HG02763 (cell line): ENCODE results near the gene MMP8.
A peak's percentile ranks its signal among the peaks of the same experiment; 100 is the strongest.

Experiments used
- ATAC-seq: cut with Tn5 transposase; IDR thresholded peaks from one replicate; pipeline ENCODE4 v1.9.1; 2021; ENCODE audit warnings: mild to moderate bottlenecking, moderate library complexity; ENCODE audit not compliant: unreplicated experiment

MMP8 gene

DNA sequence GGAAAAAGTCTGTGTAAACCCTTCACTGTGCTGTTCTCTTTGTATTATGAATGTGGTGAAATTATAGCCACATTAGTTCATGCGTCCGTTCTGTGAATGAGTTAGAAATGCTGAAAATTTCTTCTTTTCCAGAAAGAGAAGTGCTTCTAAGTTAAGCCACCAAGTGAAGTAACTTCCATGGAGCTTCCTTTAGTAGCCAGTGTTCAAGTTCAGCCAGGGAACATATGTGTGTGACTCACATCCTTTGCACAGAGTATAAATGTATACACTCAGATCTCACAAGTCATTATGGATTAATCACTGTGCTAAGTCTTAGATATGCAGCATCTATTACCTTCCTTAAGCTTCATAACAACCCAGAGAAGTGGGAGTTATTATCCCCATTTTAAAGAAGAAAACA, 3.1 kb upstream of the MMP8 start:
- ATAC-seq: no peak

DNA sequence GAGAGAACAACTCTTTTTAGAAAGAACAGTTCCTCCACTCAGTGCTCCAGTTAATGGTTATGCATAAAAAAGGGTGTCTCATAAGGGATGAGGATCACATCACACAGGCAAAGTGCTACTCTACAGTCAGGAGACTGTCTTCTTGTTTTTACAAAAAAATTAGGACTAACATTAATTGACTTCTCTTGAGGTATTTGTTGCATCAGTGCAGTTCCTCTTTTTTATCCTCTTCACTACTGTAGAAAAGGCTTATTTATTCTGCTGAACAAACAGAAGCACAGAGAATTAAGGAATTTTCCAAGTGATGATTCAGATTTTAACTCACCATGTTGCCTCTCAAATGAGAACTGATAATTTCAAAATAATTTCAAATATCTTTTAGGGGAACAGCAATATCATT, 1.9 kb downstream of the MMP8 start:
- ATAC-seq: no peak

DNA sequence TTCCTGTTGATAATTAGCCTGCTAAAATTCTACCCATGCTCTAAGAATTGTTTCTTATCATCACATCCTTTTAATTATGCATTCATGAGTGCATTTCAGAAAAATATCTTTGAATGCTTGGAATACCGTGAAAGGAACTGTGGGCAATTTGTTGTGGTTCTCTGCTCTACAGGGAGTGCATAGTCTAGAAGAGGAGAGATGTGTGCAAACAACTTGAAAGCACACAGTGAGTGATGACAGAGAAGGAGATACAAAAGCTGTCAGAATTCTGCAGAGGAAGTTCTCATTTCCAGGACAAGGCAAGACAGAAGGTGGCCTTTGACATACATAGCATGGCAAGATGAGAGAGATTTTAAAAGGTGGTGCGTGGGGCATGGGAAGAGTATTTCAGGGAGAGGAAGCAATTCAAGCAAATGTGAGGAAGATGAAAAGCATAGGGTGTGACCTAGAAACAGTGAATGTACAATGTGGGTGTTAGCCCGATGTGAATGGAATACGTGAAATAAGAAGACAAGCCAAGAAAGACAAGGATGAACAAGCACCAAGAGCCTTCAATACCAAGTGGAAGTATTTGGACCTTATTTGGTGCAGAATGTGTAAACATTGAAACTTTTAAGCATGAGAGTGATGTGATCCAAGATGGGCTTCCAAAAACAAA, 5.0 kb downstream of the MMP8 start:
- no peak for ATAC-seq

DNA sequence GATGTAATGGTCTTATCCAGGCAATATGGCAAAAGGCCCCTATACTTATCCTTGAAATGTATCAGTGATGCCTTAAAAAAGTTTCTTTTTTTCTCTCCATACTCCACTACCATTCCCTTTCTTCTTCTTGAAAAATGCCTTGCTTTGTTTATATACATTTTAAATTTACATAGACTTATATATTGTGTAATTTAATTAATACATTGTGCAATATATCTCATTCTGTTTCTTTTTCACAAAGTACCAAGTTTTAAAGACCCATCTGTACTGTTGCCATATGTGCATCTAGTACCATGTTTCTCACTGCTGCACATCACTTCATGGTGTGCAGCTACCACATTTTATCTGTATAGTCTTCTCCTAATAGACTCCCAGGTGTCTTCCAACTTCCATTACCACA, 7.5 kb downstream of the MMP8 start:
- no peak for ATAC-seq

DNA sequence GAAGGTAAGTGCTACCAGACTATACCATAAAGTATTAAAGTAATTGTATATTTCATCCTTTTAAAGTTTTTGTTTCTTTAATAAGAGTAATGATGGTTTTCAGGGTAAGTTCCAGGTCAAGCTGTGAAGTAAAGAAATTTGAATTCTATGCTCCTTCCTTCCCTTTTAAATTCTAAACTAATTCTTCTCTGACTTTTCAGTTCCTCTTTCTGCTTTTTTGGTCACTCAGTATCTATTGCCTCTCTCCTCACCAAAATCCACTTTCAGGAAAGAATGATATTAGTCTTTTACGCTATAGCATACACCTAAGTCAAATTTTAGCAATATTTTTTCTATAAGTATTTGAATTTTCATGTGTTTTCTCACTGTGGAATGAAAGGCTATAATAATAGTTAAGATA, 8.2 kb downstream of the MMP8 start:
- ATAC-seq: no peak

DNA sequence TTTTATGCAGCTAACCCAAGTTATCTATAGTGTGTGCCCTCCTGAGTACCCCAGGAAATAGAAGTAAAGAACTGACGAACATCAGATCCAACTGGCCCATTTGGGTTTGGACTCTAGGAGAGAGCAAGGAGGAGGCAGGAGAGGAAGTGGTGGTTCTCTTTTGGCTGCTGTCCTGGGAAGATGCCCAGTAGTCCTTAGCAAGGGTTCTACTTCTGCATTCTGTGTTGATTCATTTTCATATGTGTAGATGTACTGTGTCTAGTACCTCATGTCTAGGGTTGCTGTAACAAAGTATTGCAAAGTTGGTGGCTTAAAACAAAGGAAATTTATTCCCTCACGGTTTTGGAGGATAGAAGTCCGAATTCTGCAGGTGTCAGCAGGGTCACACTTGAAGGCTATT, 12.6 kb downstream of the MMP8 start:
- ATAC-seq: no peak

DNA sequence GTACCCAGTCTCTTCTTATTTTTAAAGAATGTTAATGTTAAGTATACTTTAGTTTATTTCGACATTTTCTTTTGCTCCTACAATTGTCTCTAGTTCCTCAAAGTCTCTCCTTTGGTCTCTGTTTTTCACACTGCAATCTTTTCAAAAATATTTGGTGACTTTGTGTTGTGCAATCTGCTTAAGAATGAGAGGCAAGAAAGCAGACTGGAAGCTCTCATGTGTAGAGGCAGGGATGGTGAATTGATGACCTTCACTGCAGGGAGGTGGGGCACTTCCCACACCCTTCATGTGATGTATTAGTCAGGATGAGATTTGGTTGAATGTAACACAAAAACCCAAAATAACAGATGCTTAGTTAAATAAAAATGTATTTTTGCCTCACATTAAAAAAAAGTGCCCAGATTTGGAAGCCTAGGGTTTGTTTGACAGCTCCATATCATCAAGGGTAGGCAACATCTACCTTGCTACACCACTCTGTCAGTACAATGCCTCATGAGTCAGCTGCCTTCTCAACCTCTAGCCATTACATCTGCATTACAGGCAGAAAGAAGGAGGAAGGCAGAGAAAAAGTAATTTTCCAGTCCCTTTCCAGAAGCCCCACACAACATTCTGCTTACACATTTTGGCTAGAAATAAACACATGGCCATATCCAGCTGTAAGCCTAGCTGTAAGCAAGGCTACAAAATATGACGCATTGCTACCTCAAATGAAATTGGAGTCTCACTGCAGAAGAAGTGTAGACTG, 15.4 kb downstream of the MMP8 start:
- no peak for ATAC-seq

DNA sequence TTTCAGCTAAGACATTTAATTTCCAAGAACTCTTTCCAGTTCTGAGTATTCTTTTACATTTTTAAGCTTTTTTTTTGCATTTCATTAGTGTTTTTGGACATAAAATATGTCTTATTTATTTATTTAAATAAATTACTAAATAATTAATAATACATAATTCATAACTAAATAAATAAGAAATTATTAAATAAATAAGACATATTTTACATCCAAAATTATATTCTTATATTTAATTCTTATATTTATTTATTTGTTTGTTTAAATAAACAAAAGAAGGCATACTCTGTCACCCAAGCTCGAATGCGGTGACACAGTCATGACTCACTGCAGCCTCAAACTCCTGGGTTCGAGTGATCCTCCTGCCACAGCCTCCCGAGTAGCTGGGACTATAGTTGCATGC, 16.1 kb downstream of the MMP8 start:
- no peak for ATAC-seq

DNA sequence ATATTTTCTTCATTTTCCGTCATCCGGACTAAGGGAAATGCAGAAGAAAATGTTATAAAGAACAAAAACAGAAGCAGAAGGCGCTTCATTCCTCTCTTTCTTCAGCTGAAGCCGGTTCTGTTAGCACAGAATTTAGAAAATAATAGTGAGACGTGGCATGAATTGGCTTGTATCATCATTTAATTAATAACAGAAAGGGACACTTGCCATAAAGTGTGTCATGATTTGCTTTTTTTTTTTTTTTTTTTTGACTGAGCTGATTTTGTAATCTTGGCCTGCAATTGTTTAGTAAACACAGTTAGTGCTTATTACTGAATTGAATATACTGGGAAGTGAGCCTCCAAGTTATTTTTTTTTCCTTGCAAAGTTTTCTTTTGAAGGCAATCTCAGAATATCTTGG, 19.1 kb downstream of the MMP8 start, which contains the start of gene MMP27:
MMP27 (minus strand) TSS at position 144 of the 400 bp plus-strand sequence; CDS start at position 89, 55 bp downstream.
- no peak for ATAC-seq

DNA sequence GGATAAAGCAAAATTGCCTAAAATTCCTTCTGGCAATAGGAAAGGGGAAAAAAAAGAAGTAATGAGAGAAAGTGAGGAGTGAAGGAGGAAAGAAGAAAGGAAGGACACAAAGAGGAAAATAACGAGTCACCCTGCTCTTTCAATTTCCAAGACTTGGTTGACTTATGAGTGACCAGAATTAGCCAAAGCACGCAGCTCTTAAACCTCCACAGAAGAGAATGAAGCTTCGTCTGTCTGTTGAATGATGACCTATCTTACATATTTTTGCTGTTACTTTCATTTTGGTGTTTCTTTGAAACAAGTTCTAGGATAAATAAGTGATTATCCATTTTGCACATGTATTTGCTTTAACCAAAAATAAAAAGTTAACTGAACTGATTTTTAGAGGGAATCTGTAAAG, 19.9 kb downstream of the MMP8 start:
- ATAC-seq: no peak

DNA sequence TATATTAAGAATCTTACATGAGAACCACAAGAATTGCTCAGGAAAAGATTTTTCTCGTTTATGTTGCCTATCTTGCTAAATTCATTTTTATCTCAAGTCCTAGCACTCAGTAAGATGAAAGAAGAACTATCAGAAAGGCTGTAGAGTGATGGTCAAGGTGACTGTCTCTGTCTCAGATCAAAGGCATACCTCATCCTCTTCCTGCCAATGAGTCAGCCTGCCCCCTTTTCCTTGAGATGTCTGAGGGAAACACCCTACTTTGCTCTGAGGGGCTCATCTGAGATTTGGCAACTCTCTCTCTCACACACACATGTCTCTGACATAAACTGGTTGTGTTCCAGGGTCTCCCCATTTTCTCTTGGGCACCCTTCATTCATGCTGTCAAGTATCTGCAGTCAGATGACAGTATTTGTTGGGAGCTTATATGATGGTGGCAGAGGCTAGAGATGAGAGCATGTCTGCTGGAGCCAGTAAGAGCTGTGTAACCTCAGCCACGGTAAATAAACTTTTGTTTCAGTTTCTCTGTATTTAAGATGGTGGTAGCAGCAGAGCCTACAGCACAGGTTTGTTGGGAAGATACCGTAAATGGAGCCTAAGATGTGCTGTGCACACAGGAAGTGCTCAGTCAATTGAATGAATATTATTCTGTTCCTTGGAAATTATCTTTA, 20.8 kb downstream of the MMP8 start:
- ATAC-seq: no peak

DNA sequence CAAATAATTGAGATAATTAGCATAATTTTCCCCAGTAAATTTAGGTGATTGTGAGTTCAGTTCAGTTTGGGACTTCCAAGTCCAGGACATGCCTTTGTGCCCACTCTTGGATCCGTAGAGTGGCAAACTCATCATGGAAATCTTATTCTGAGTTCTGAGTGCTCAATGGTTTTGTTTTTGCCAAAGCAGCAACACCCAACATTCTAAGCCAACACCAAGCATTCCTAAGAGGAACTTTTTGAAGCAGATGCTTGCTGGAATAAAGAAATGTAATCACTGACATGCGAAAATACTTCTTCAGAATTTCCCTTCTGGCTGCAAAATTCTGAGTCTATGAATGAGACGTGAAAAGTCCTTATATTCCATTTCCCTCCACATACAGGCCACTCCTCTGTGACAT, 29.6 kb downstream of the MMP8 start:
- no peak for ATAC-seq

DNA sequence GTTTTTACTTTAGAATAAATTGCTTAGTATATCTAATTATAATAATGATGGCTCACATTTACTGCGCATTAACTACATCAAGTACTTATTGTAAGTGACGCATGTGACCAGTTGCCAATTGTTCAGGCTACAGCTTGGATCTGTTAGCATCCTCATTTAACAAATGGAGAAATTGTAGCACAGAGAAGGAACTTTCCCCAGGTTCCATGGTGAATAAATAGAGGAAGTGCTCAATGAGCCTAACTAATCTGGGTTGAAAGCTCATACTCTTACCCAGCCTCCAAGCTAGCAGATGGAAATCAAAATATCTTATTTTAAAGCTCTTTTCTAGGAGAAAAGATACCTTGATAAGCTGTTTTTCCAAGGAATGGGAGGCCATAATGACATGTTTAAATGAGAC, 39.0 kb downstream of the MMP8 start:
- ATAC-seq: no peak

DNA sequence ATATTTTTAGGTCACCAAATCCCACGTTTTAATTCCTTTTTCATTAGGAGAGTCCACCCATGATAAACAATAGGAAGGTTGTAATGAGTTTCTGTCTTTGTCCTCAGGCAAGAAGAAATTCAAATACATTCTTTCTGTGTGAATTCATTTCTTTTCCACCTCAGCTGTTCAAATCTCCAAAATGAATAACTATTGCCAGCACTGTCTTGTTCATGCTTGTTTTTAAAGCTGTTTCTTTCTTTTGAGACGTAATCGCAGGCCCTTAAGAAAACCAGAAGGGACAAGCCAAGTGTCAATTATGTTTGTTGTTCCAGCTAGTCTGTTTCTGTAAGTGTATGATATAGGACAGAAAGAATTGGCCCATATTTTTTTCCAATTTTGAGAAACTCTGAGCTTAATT, 39.4 kb downstream of the MMP8 start:
- ATAC-seq: no peak

DNA sequence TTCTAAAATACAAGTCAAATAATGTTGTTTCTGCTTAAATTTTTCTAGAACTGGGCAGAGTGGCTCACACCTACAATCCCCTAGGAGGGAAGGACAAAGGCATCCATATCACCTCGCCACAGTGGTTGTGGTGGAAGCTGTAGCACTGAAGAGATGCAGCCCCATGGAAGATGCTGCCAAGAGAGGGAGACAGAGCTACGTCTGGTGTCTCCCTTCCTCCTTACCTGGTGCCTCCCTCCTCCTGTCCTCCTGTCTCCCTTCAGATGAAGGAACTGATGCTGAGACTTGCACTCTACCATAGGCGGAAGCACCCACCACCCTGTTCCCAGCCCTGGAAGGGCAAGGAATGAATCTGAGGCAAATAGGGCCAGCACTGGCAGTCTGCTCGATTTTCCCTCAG, 41.5 kb downstream of the MMP8 start:
- ATAC-seq: no peak

DNA sequence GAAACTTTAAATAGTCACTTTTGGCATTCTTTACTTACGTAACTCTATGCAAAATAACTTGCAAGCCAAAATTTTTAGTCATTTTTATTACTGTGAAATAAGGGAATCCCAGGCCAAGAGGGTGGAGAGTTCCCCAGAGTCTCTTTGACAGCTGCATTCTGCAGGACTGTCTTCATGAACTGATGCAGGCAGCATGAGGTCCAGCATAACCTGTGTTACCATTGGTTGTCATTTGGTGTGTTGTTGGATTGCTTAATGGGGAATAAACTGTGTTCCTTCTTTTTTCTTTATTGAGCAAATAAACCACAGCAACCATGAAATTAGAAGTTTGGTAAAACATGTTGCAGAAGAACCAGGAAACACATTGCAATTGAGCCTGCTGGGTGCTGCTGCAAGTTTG, 43.8 kb downstream of the MMP8 start:
- ATAC-seq: no peak

DNA sequence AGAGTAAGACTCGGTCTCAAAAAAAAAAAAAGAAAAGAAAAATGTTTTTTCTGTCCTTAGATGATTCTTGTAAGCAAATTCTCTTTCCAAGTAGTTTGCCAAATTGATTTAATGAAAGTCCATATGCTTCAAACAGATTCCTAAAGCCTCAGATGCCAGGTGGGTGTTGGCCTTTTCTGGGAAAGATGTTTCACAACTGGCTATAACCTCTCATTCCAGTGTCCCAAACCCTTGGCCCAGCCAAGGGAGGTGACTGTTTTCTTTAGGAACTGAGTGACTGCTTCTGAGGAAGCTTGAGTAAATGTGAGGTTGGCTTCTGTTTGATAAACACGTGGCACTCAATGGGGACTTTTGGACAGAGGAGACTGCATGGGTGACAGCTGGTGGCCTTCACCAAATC, 46.7 kb downstream of the MMP8 start:
- no peak for ATAC-seq

DNA sequence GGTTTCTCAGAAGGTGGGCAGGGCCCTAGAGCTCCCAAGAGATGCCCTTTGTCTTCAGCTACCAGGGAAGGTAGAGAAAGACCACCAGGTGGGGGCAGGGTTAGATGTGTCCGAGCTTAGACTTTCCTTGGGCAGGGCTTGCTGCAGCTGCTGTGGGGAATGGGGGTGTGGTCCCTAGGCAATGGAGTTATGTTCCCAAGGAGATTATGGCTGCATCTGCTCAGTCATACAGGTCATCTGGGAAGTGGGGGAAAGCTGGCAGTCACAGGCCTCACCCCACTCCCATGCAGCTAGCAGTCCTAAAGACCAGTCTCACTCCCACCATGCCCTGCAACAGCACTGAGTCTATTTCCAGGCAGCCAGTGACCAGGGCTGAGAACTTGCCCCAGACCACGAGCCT, 48.7 kb downstream of the MMP8 start:
- ATAC-seq: no peak

DNA sequence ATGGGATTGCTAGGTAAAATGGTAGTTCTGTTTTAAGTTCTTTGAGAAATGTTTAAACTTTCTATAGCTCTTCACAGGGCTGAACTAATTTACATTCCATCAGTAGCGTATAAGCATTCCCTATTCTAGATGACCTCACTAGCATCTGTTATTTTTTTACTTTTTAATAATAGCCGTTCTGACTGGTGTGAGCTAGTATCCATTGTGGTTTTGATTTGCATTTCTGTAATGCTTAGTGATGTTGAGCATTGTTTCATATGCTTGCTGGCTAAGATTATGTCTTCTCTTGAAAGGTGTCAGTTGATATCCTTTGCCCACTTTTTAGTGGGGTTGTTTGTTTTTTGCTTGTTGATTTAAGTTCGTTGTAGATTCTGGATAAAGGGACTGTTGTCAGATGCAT, 55.1 kb downstream of the MMP8 start:
- peak; percentile 53 for ATAC-seq

DNA sequence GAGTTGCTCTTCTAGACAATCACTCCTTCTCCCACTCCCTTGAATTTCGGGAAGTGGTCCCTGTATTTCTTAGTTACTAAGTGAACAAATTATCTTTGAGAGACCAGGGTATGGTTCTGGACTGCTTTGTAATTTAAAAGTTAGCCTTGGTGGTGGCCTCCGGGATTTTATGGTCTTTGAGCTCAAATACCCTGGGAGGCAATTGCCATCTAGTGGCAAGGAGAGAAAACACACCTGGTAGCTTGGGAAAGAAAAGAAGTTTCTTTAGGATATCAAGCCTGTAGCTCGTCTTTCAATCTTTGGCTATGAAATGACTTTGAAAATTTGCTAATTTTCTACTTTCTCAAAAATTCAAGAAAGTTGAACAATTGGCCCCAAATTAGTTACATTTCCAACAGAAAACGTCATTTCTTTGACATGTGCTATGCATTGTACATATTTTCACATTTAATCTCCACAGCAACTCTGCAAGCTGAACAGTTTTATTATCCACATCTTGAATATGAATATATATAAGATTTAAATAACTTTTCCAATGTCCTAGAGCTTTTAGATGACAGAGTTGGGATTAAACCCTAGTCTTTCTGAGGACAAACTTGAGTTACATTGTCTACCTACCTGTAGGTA, 58.3 kb downstream of the MMP8 start:
- ATAC-seq: no peak

DNA sequence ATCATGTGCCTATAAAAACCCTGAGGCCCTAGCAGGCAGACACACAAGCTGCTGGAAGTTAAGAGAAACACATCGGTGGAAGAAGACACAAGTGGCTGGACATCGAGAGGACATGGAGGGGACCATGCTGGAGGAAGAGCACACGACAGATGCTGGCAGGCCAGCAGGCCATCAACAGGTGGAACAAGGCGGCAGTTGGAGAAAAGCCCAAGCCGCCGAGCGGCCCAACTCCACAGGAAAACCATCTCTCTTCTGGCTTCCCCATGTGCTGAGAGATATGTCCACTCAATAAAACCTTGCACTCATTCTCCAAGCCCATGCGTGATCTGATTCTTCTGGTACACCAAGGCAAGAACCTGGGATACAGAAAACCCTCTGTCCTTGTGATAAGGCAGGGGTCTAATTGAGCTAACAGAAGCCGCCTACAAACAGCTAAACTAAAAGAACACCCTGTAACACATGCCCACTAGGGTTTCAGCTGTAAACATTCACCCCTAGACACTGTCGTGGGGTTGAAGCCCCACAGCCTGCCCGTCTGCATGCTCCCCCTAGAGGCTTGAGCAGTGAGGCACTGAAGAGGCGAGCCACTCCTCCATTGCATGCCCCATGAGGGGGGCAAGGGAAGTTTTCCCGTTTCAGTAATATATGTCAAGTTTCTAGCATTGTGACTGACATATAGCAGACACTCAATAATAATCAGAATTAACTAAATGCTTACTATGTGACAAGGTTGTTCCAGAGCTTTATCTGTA, 60.6 kb downstream of the MMP8 start:
- no peak for ATAC-seq
